Stimulated activated CD4-positive, alpha-beta T cell treated with anti-CD3 and anti-CD28 coated beads, Interleukin-1b, Interleukin-23, amount 100 ng/mL, for 1 hour (primary cell): ENCODE data around the gene FBXL16.

Source experiments
- DNase-seq, 2 donors: peaks; one replicate each; pipeline ENCODE4 v3.0.0-alpha.2; 2020; ENCODE audit warnings: low read depth in 2 of 2

The FBXL16 gene

DNA sequence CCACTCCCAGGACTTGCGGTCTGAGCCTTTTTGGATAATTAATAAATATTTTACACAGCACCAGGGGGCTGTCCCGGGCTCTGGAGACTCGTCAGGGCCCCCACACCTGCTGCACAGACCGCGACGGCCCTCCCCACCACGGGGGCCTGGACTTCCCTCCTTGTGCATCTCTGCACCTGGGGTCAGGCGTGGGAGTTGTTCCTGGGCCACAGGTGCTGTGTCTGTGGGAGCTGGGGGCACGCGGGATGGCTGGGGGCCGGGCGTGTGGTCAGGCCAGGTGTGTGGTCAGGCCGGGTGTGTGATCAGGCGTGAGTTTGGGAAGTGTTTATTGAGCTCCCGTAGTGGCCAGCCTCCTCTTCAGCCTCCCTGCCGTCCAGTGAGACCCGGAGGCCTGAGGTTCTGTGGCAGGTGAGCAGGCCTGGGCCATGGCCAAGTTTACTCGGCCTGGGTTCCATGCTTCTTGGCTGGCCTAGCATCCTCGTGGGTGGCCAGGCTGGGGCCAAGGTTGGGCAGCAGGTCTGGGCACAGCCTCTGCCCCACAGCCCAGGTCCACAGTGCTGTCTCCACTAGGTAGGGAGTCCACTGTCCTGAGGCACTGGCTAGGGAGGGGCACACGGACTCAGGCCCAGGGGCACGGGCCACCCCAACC, 27.3 kb downstream of the FBXL16 start:
- DNase-seq = no peak

DNA sequence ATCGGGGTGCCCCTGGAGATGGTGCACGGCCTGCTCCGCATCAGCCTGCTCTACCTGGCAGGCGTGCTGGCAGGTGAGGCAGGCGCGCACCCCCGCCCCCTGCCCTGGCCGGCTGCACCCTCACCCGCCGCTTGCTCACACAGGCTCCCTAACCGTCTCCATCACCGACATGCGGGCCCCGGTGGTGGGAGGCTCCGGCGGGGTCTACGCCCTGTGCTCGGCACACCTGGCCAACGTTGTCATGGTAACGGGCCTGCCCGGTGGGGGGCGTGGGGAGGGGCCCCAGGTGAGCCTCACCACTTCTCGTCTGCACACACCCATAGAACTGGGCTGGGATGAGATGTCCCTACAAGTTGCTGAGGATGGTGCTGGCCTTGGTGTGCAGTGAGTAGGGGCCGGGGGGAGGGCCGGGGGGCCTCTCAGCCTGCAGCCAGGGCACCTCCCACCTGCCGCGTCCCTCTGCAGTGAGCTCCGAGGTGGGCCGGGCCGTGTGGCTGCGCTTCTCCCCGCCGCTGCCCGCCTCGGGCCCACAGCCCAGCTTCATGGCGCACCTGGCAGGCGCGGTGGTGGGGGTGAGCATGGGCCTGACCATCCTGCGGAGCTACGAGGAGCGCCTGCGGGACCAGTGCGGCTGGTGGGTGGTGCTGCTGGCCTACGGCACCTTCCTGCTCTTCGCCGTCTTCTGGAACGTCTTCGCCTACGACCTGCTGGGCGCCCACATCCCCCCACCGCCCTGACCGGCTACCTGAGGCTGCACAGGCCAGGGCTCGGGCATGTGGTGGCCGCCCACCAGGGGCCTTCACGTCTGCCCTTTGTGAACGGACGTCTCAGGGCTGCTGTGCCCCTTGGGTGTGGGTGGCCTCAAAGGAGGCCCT, 28.0 kb downstream of the FBXL16 start:
- no peak for DNase-seq

DNA sequence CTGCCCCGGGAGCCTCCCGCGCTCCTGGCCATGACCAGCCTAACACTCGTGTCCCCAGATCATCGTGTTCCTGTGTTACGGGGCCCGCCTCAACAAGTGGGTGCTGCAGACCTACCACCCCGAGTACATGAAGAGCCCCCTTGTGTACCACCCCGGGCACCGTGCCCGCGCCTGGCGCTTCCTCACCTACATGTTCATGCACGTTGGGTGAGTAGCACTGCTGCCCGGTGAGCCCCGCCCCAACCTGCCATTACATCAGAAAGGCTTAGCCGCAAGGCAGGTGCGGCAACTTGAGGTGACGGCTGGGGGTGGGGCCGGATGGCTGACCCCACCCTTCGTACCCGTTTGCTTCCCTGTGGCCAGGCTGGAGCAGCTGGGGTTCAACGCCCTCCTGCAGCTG, 28.7 kb downstream of the FBXL16 start:
- DNase-seq = no peak

DNA sequence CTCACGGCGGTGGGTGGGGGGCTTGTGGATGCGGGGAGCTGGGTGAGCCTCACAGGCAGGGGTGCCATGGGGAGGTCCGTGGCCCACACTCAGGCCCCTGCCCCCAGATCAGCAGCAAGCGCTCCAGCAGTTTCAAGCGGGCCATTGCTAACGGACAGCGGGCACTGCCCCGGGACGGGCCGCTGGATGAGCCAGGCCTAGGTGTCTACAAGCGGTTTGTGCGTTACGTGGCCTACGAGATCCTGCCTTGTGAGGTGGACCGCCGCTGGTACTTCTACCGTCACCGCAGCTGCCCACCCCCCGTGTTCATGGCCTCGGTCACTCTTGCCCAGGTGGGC, 29.1 kb downstream of the FBXL16 start:
- DNase-seq = no peak

DNA sequence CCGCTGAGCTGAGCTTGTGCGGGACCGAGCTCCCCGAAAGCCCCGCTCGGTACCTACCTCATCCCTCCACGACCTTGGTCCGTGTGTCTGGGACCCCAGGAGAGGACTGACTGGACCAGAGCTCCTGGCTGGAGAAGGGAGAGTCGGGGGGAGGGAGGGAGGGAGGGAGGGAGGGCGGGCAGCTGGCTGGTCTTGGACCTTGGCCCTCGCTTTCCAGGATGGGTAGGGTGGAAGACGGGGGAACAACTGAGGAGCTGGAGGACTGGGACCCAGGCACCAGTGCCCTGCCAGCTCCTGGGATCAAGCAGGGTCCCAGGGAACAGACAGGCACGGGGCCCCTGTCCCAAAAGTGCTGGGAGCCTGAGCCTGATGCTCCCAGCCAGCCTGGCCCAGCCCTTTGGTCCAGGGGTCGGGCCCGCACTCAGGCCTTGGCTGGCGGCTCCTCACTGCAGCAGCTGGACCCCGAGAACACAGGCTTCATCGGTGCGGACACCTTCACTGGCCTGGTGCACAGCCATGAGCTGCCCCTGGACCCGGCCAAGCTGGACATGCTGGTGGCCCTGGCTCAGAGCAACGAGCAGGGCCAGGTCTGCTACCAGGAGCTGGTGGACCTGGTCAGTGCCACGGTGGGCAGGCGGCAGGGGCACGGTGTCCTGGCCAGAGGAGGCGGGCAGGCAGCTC, 29.6 kb downstream of the FBXL16 start:
- no peak for DNase-seq

DNA sequence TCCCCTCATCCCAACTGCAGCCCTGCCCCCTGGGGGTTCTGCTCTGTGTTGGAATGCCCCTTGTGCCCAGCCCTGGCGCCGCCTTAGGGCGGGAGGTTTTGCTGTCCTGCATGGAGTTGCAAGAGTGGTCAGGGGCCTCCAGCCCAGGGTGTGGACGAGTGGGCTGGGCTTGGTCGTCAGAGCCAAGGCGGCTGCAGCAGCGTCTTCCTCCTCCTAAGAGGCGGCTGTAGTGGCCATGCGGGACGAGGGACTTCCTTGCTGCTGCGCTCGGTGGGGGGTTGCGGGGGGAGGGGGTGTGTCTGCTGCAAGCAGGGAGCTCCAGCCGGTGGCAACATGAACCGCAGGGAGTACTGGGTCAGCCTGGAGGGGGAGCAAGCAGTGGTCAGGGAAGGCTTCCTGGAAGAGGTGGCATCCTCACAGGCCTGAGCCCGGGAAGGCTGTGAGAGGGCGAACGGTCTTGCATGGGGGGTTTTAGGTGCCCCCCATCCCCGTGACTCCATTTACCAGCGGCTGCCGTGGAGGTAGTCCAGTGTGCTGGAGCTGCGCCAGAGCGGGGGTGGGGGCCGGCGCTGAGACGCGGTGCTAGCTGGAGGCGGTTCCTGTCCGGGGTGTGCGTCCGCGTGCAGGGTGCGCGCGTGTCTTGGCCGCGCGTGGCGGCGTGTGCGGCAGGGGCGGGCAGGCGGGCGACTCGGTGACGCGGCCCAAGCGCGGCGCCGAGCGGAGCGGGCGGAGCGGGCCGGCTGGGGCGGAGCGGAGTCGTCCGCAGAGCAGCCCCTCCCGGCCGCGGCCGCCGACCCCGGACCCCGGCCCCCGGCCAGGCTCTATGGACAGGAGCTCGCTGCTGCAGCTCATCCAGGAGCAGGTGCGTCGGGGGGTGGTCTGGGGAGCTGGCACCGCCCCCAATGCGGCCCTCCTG, 30.4 kb downstream of the FBXL16 start, which contains the start of gene RHBDL1:
Gene RHBDL1, plus strand, starts transcription at position 704 of the 916 bp plus-strand sequence. Its CDS starts 120 bp downstream, at position 824.
- no peak for DNase-seq

DNA sequence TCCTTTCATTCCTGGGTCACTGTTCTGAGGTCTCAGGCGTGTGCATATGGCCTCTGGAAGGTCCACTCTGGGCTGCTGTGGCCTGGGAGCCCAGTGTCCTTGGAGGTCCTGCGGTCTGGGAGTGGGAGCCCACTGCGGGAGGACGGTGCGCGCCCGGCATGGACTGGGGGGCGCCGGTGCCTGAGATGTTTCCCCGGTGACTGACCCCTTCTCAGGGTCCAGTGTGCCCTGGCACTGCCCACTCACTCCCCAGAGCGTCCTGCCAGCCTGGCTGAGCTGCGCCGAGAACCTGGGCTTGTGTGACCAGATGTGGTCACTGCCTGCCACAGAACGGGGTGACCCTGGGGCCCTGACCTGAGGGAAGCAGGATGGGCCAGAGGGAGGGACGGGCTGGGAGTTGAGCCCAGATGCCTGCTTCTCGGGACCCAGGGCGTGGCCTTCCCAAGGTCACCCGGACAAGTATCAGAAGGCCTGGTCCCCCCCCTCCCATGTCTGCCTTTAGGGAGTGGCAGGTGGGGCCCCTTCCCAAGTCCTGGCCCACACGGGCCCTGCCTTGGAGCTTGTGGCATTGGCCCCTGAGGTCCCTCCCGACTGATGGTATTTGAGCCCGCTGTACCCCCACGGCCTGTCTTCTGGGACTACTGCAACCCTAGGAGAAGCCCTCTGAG, 31.3 kb downstream of the FBXL16 start:
- no peak for DNase-seq

DNA sequence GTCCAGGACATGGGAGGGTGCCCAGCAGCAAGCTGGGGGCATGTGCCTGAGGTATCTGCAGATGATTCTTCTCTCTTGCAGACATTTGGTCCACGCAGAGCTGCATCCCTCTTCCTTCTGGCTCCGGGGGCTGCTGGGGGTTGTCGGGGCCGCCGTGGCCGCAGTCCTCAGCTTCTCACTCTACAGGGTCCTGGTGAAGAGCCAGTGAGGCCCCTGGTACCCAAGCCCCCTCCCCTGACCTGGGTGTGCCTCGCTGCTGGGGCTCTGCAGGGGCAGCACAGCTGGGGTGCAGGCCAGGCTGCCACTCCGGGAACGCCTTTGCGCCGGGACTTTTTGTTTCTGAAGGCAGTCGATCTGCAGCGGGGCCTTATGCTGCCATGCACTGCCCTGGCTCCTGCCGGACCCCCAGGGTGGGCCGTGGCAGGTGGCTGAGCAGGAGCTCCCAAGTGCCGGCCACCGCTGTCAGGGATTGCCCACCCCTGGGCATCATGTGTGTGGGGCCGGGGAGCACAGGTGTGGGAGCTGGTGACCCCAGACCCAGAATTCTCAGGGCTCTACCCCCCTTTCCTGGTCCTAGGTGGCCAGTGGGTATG, 32.1 kb downstream of the FBXL16 start:
- DNase-seq = no peak

DNA sequence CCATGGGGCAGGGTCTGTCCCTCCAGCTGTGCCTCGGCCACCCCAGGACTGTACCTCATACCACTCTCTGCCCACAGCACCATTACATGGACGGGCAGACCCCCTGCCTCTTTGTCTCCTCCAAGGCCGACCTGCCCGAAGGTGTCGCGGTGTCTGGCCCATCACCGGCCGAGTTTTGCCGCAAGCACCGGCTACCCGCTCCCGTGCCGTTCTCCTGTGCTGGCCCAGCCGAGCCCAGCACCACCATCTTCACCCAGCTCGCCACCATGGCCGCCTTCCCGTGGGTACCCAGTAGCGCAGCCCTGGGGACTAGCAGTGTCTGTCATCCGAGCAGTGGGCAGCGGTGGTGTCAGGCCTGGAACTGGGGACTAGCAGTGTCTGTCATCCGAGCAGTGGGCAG, 32.8 kb downstream of the FBXL16 start:
- no peak for DNase-seq

DNA sequence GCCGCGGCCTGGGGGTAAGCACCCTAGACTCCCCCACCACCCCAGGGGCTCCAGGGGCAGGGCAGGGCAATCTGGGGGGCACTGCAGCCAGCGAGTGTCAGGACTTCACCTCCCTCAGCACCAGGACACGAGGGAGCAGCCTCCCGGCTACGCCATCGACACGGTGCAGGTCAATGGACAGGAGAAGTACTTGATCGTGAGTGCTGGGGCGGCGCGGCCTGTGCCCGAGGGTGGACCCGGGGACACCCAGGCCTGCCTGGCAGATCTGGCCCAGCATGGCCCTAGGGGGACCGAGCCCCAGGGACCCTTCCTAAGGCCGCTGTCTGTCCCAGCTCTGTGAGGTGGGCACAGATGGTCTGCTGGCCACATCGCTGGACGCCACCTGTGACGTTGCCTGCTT, 33.2 kb downstream of the FBXL16 start:
- DNase-seq = no peak

DNA sequence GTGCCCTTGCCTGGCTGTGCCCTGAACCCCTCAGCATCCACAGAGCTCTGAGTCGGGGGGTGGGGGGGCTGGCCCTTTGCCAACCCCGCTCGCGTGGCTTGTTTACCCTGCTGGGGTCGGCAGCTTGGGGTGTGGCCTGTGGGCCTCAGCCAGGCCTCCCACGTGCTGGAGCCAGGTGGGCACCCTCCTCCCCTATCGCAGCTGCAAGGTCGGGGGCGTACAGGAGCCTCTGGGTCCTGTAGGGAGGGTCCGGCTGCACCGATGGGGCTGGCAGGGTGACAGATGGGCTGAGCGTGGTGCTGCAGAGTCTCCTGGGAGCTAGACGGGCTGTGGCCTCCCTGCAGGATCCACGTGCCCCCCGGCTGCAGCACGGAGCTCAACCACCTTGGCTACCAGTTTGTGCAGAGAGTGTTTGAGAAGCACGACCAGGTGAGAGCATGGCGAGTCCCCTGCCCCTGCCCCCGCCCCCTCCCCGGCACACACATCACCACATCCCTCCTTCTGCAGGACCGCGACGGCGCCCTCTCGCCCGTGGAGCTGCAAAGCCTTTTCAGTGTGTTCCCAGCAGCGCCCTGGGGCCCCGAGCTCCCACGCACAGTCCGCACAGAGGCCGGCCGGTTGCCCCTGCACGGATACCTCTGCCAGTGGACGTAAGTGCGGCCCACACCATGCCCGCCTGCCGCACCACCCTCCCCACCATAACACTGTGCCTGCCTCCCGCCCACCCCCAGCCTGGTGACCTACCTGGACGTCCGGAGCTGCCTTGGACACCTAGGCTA, 34.1 kb downstream of the FBXL16 start:
- no peak for DNase-seq

DNA sequence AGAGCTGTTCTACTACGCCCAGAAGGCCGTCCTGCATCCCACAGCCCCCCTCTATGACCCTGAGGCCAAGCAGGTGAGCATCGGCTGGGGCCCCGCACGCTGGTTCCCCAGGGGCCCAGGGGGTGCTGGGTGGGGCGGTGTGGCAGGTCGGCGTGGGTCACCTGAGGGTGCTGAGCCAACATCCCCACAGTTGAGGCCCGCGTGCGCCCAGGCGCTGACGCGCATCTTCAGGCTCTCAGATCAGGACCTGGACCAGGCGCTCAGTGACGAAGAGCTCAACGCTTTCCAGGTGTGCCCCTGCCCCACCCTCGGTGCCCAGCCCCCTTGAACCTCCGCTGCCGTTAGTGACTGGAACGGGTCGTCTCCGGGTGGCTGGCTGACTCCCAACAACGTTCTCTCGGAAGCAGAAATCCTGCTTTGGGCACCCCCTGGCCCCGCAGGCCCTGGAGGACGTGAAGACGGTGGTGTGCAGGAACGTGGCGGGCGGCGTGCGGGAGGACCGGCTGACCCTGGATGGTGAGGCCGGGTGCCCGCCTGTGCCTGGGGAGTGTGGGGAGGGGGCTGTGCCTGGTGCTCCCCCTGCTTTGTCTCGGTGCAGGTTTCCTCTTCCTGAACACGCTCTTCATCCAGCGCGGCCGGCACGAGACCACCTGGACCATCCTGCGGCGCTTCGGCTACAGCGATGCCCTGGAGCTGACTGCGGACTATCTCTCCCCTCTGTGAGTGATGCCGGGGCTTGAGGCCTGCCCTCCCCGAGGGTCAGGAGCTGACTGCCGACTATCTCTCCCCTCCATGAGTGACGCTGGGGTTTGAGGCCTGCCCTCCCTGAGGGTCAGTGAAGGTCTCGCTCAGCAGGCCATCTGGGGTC, 34.9 kb downstream of the FBXL16 start:
- DNase-seq = no peak

DNA sequence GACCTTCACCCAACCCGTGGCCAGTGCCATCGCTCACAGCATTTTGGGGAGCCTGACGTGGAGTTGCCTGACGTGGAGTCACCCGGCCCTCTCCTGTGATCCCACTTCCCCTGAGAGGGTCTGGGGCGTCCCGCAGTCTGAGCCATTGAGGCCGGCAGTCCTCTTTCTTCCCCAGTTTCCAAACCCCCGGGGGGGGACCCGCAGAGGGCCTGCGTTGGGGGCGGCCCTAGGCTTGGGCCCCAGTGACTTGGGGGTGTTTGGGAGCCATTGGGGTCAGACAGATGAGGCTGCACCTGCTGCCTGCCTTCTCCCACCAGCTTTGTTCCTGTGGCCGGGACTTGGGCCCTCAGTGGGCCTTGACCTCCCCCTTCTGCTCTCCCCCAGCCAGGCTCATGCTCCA, 35.9 kb downstream of the FBXL16 start:
- DNase-seq = no peak

DNA sequence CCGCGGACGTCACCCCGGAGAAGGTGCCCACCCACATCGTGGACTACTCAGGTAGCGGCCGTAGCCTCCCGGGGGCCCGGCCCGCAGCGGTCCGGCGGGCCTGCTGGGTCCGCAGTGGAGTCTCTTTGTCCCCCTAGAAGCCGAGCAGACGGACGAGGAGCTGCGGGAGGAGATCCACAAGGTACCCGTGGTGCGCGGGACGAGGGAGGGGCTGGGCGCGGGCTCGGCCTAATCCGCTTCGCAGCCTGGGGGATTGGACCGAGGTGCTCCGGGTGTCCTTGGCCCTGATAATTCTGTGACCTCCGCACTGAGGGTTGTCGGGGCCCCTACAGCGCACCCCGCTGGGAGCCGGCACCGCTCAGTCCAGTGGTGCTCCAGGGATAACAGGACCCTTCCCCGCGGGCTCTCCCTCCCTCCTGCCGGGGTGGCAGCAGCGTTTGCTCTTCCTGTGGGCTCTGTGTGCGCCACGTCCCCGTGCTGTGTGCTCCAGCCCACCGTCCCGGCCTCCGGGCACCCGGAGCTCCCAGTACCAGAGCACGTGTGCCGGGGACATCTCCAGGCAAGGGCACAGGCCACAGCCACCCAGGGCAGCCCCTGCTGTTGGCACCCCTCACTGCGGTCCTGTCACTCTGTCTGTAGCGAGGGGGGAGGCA, 37.0 kb downstream of the FBXL16 start:
- no peak for DNase-seq

DNA sequence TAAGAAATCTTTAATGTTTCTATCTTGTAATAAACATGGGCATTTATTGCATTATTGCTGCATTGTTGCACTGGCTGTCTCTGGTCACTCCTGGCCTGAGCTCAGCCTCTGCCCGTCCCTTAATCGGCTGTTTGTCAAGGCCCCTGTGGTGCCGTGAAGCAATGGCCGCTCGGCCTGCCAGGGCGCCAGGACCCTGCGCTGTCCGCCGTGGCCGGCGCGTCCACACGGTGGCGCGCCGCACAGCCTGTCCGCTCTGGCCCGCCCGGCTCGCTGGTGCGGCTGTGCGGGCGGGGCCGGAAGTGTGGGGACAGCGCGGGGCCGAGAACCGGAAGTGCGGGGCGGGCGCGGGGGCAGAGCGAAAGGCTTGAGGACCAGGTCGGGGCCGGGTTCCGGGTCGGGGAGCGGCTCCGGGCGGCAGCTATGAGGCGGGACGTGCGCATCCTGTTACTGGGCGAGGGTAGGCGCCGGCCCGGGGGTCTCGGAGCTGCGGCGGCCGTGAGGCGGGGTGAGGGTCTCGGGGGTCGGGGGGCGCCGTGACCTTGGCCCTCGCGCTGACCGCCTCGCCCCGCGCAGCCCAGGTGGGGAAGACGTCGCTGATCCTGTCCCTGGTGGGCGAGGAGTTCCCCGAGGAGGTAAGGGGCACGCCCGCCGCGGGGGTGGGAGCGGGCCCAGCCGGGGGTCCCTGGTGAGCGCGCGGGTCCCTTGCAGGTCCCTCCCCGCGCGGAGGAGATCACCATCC, 37.7 kb downstream of the FBXL16 start, which contains the start of gene RHOT2:
Gene RHOT2, plus strand, starts transcription at position 353 of the 739 bp plus-strand sequence. Its CDS starts 68 bp downstream, at position 421.
- DNase-seq = peak; percentile 80 to 88

DNA sequence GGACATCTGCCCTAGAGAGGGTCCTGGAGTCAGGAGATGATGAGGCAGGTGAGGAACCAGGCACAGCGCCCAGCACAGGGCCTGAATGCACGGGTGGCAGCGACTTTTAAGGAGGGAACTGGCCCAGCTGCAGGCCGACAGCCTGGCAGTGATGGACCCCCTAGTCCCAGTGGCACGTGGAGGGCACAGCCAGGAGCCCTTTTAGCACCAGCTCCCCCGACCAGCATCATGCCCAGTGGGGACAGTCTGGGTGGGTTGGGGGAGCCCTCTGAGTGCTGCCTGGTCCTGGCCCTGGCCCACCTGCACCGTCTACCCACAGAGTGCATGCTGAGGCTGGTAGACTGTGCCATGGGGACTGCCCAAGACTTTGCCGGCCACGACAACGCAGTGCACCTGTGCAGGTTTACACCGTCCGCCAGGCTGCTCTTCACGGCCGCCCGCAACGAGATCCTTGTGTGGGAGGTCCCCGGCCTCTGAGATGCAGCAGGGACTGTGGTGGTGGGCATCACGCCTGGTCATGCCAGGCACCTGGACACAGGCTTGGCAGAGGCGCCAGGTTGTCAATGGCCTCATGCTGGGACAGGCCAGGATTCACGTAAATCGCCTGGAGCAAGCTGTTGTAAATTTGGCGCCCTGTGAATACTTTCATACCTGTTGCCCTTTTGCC, 38.4 kb downstream of the FBXL16 start:
- no peak for DNase-seq

DNA sequence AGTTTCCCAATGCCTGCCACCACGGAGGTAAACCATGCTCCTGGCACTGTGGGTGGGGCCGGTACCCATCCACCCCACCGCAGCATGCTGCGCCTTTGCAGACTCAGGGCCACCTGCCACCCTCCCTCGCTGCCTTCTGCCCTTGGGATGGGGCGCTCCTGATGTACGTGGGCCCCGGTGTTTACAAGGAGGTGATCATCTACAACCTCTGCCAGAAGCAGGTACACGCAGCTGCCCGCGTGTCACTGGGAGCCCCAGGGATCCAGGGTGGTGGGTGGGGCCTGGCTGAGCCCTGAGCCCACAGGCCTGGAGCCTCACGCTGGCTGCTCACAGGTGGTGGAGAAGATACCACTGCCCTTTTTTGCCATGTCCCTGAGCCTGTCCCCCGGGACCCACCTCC, 39.0 kb downstream of the FBXL16 start:
- DNase-seq = no peak
